ENCODE results near the gene PCBP3. TPM values are rescaled to one million over a fixed set of nuclear protein-coding genes. Genes with fewer than 3 reads are reported as not detected.

Gene PCBP3
- total RNA-seq, 1 experiment from 2014 or later = 3.7 TPM

DNA sequence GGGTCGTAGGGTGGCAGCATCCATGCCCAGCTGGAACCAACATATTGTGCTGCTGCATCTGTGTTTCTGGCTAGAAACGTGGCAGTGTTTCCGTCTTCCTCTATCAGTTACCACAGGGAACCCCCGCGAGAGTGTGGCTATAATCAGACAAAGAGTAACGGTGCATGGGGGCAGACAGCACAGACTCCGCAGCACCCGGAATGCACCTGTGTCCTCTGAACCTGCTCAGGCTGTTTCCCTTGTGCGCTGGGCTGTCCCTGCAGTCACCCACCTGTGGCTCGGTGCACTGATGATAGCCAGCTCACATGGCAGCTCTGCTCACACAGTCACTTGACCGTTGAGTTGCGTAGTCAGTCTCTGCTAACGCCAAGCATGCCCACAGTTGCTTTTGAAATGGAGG, 11.4 kb upstream of the PCBP3 start:
- Mint-ChIP-seq H3K36me3 (ENCODE audit: insufficient read depth, unreplicated experiment) (no peaks in the 10 kb centered on the region), H3K4me1 (ENCODE audit: insufficient read depth, unreplicated experiment) (no peaks in the 10 kb centered on the region), H3K9me3 (ENCODE audit: unreplicated experiment) (no peaks in the 10 kb centered on the region), H3K27me3 (ENCODE audit: insufficient read depth, unreplicated experiment) (peaks cover 18% of the 10 kb centered on the region), H3K4me3 (ENCODE audit: unreplicated experiment) (no peak overlapping the region), H3K27ac (ENCODE audit: low read depth, unreplicated experiment) (no peak overlapping the region)
- BruUV-seq (replicated peaks) = no TSS peak
- intact Hi-C loops (cut with micrococcal nuclease) = no loop called here
- ChIA-PET POLR2A (no interaction called here), CTCF (no interaction called here)
- DNase-seq (ENCODE audit: unreplicated experiment) = no peak
- no peak for TF ChIP-seq CTCF (IDR thresholded peaks at IDR 0.05; ENCODE audit: unreplicated experiment)

DNA sequence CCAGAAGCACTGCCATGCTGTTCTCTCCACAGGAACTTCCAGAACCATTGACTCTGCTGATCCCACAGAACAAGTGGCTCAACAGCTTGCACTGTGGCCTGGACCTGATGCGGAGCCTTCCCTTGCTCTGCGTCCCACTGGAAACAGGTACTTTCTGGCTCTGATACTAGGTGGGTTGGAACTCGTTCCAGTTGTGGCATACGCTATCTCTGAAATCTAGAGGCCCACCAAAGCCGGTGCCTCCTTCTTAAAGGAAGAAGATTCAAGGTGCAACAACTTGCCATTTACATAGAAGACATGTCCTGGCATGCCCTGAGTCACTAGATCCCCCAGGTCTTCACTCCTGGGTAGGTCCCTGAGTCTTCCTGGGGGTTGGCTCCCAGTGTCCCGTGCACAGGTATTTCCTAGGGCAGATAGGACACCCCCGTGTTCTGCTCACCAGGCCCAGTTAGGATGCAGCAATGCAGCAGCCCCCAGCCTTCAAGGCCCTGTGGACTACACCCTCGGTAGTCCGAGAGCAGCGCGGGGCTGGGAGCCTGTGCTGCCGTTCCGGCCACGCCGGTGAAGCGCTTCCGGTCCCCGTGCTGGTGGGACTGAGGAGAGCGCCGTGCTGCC, 10.8 kb upstream of the PCBP3 start:
- Mint-ChIP-seq H3K27ac (ENCODE audit: low read depth, unreplicated experiment) (no peak overlapping the region), H3K4me3 (ENCODE audit: unreplicated experiment) (no peak overlapping the region), H3K9me3 (ENCODE audit: unreplicated experiment) (no peaks in the 10 kb centered on the region), H3K27me3 (ENCODE audit: insufficient read depth, unreplicated experiment) (peaks cover 12% of the 10 kb centered on the region), H3K4me1 (ENCODE audit: insufficient read depth, unreplicated experiment) (no peaks in the 10 kb centered on the region), H3K36me3 (ENCODE audit: insufficient read depth, unreplicated experiment) (no peaks in the 10 kb centered on the region)
- intact Hi-C loops (cut with micrococcal nuclease) = no loop called here
- no peak for DNase-seq (ENCODE audit: unreplicated experiment)
- no TSS peak for BruUV-seq (replicated peaks)
- CTCF ChIA-PET = no interaction called here
- POLR2A ChIA-PET = no interaction called here
- TF ChIP-seq CTCF (IDR thresholded peaks at IDR 0.05; ENCODE audit: unreplicated experiment) = no peak

- H3K9me3 Mint-ChIP-seq (ENCODE audit: unreplicated experiment) = no peaks in the 10 kb centered on the region
- BruUV-seq (replicated peaks) = no TSS peak
- intact Hi-C loops (cut with micrococcal nuclease) = no loop called here
- TF ChIP-seq CTCF (IDR thresholded peaks at IDR 0.05; ENCODE audit: unreplicated experiment) = no peak
- no peak for DNase-seq (ENCODE audit: unreplicated experiment)
- H3K27me3 Mint-ChIP-seq (ENCODE audit: insufficient read depth, unreplicated experiment) = no peaks in the 10 kb centered on the region
- no peaks in the 10 kb centered on the region for H3K36me3 Mint-ChIP-seq (ENCODE audit: insufficient read depth, unreplicated experiment)
- ChIA-PET POLR2A (no interaction called here), CTCF (no interaction called here)
- no peak overlapping the region for H3K4me3 Mint-ChIP-seq (ENCODE audit: unreplicated experiment)
- no peaks in the 10 kb centered on the region for H3K4me1 Mint-ChIP-seq (ENCODE audit: insufficient read depth, unreplicated experiment)
- no peak overlapping the region for H3K27ac Mint-ChIP-seq (ENCODE audit: low read depth, unreplicated experiment)
Observed at GRCh38 chr21:45634511-45635183, 8.9 kb upstream of the PCBP3 start.

DNA sequence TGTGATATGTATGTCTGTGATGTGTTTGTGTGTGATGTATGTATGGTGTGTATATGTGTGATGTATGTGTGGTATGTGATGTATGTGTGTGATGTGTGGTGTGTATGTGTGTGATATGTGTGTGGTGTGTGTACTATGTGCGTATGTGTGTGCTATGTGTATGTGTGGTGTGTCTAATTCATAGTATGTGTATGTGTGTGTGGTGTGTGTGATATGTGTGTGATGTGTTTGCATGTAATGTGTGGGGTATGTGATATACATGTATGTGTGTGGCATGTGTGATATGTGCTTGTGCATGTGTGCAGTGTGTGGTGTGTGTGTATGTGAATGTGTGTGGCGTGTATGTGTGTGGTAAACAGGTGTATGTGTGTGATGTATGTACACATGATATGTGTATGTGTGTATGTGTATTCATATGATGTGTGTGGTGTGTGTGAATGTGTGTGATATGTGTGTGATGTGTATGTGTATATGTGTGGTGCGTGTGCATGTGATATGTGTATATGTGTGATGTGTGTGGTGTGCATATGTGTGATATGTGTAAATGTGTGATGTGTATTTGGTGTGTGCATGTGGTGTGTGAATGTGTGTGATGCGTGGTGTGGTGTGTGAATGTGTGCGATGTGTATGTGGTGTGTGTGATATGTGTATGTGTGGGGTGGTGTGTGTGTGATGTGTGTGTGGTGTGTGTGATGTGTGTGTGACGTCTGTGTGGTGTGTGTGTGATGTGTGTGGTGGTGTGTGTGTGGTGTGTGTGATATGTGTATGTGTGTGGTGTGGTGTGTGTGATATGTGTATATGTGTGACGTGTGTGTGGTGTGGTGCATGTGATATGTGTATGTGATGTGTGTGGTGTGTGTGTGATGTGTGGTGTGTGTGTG, 8.0 kb upstream of the PCBP3 start:
- no peak overlapping the region for H3K4me3 Mint-ChIP-seq (ENCODE audit: unreplicated experiment)
- DNase-seq (ENCODE audit: unreplicated experiment) = no peak
- no peaks in the 10 kb centered on the region for H3K27me3 Mint-ChIP-seq (ENCODE audit: insufficient read depth, unreplicated experiment)
- no peaks in the 10 kb centered on the region for H3K4me1 Mint-ChIP-seq (ENCODE audit: insufficient read depth, unreplicated experiment)
- no peak overlapping the region for H3K27ac Mint-ChIP-seq (ENCODE audit: low read depth, unreplicated experiment)
- intact Hi-C loops (cut with micrococcal nuclease) = no loop called here
- ChIA-PET CTCF (no interaction called here), POLR2A (no interaction called here)
- no TSS peak for BruUV-seq (replicated peaks)
- no peak for TF ChIP-seq CTCF (IDR thresholded peaks at IDR 0.05; ENCODE audit: unreplicated experiment)
- H3K9me3 Mint-ChIP-seq (ENCODE audit: unreplicated experiment) = no peaks in the 10 kb centered on the region
- no peaks in the 10 kb centered on the region for H3K36me3 Mint-ChIP-seq (ENCODE audit: insufficient read depth, unreplicated experiment)
